SK-N-MC (cell line): ENCODE results near the gene TRAM2.

Experiments
- EZH2 ChIP-seq: fragments of 200-600 bp; sonication (generic); IDR thresholded peaks from one replicate; pipeline ENCODE4 v1.6.1; 2017; ENCODE audit warnings: antibody characterized with exemption
- FOXP2 ChIP-seq: optimal IDR thresholded peaks from 2 replicates; pipeline ENCODE3; 2011; ENCODE audit warnings: mild to moderate bottlenecking, moderate library complexity; ENCODE audit not compliant: insufficient read depth; ENCODE audit errors: extremely low read length, control extremely low read depth
- POLR2AphosphoS5 ChIP-seq: IDR thresholded peaks from 2 replicates; pipeline ENCODE4 v1.6.1; 2012; ENCODE audit warnings: mild to moderate bottlenecking, low read depth, low read length, borderline replicate concordance

- TF ChIP-seq EZH2: no peak
- TF ChIP-seq FOXP2: no peak
- no peak for TF ChIP-seq POLR2AphosphoS5
These were observed 73.5 kb downstream of the TRAM2 start for GRCh38 chr6:52503323-52503747.
